Neural cell (in vitro differentiated cells): ENCODE results near the gene MINDY2.

ENCODE experiments used
- CTCF ChIP-seq: fragments of 450-650 bp; IDR thresholded peaks from 2 replicates; pipeline ENCODE4 v1.5.1; 2014; ENCODE audit warnings: antibody characterized with exemption, mild to moderate bottlenecking, moderate library complexity; ENCODE audit not compliant: poor library complexity, severe bottlenecking
- EP300 ChIP-seq: fragments of 450-650 bp; conservative IDR thresholded peaks from 2 replicates; pipeline ENCODE4 v1.6.1; 2014; ENCODE audit warnings: antibody characterized with exemption, mild to moderate bottlenecking, moderate library complexity; ENCODE audit not compliant: poor library complexity, severe bottlenecking
- EZH2 ChIP-seq: fragments of 200-600, 300-800 bp; shearing (Covaris generic), sonication (generic); IDR thresholded peaks from 2 replicates; pipeline ENCODE4 v1.6.1; 2014; ENCODE audit warnings: antibody characterized with exemption, low read length, borderline replicate concordance, mild to moderate bottlenecking; ENCODE audit not compliant: insufficient read depth, poor library complexity, severe bottlenecking
- REST ChIP-seq: IDR thresholded peaks from 2 replicates; pipeline ENCODE4 v1.6.1; 2012; ENCODE audit warnings: borderline replicate concordance
- TAF1 ChIP-seq: IDR thresholded peaks from 2 replicates; pipeline ENCODE4 v1.6.1; 2012; ENCODE audit warnings: low read depth

GRCh38 chr15:58731756-58732535, 39.2 kb upstream of the MINDY2 start:
- TF ChIP-seq CTCF = no peak
- TF ChIP-seq EP300 = no peak
- TF ChIP-seq REST = no peak
- TF ChIP-seq EZH2 = no peak
- no peak for TF ChIP-seq TAF1
